Cardiac muscle cell (in vitro differentiated cells and primary cell): Measurements from ENCODE around the gene NUP107. TPM values are rescaled to one million over a fixed set of nuclear protein-coding genes. Genes with fewer than 3 reads are reported as not detected.

ENCODE experiments used
- DNase-seq, 2 donors: peaks; one replicate each; pipeline versions ENCODE4 v3.0.0 to v3.0.0-alpha.2; 2010 to 2017; ENCODE audit warnings: low read depth in 1 of 2, low spot score in 1 of 2
- H3K27ac ChIP-seq: fragments of 200-600 bp; sonication (generic); 2 replicates; pipeline ENCODE4 v1.5.1; 2016
- H3K27me3 ChIP-seq: fragments of 200-600 bp; sonication (generic); 2 replicates; pipeline ENCODE4 v1.6.0; 2016; ENCODE audit warnings: control low read depth
- H3K36me3 ChIP-seq: fragments of 200-600 bp; sonication (generic); 2 replicates; pipeline ENCODE4 v1.5.1; 2016; ENCODE audit warnings: control low read depth
- H3K4me1 ChIP-seq: fragments of 200-600 bp; sonication (generic); 2 replicates; pipeline ENCODE4 v1.8.1; 2017; ENCODE audit warnings: low read depth, mild to moderate bottlenecking, mixed run types
- H3K4me3 ChIP-seq: fragments of 200-600 bp; sonication (generic); 2 replicates; pipeline ENCODE4 v1.5.1; 2016; ENCODE audit warnings: mild to moderate bottlenecking
- H3K9me3 ChIP-seq: fragments of 200-600 bp; sonication (generic); 2 replicates; pipeline ENCODE4 v1.5.1; 2017; ENCODE audit warnings: low read depth, mild to moderate bottlenecking, control low read depth
- polyA plus RNA-seq: library from polyadenylated mRNA; unstranded; fragments of >200 nt; fragmentation: Nextera tagmentation; extraction: Ambion mirVana; gene quantifications from 2 replicates; pipeline ENCODE4 v1.2.1, GENCODE V29; 2016
- total RNA-seq: library from RNA; depleted of rRNA; stranded (reverse); fragments of >200 nt; gene quantifications from 2 replicates; pipeline ENCODE4 v1.2.3, GENCODE V29; 2016
- TF ChIP-seq, protein P1 (sequence below): IDR thresholded peaks from 2 replicates; pipeline ENCODE4 v1.5.1; 2012; ENCODE audit warnings: low read depth, mild to moderate bottlenecking, low read length

The NUP107 gene
- total and polyA plus RNA-seq, 2 experiments from 2014 or later = 33.4 to 53.9 TPM

- Histone ChIP-seq H3K4me3 (no peak overlapping the region), H3K27ac (no peak overlapping the region), H3K36me3 (no peaks in the 10 kb centered on the region), H3K4me1 (no peaks in the 10 kb centered on the region), H3K27me3 (no peaks in the 10 kb centered on the region), H3K9me3 (no peaks in the 10 kb centered on the region)
- TF ChIP-seq, protein P1, sequence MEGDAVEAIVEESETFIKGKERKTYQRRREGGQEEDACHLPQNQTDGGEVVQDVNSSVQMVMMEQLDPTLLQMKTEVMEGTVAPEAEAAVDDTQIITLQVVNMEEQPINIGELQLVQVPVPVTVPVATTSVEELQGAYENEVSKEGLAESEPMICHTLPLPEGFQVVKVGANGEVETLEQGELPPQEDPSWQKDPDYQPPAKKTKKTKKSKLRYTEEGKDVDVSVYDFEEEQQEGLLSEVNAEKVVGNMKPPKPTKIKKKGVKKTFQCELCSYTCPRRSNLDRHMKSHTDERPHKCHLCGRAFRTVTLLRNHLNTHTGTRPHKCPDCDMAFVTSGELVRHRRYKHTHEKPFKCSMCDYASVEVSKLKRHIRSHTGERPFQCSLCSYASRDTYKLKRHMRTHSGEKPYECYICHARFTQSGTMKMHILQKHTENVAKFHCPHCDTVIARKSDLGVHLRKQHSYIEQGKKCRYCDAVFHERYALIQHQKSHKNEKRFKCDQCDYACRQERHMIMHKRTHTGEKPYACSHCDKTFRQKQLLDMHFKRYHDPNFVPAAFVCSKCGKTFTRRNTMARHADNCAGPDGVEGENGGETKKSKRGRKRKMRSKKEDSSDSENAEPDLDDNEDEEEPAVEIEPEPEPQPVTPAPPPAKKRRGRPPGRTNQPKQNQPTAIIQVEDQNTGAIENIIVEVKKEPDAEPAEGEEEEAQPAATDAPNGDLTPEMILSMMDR = no peak
- DNase-seq = no peak
Measured at GRCh38 chr12:68793436-68793835, 106.7 kb downstream of the NUP107 start.

GRCh38 chr12:68793975-68794652 lies 107.3 kb downstream of the NUP107 start:
- DNase-seq = no peak
- TF ChIP-seq, protein P1 = no peak
- H3K4me3 ChIP-seq = no peak overlapping the region
- H3K27ac ChIP-seq = no peak overlapping the region
- H3K36me3 ChIP-seq = no peaks in the 10 kb centered on the region
- no peaks in the 10 kb centered on the region for H3K9me3 ChIP-seq
- H3K27me3 ChIP-seq = no peaks in the 10 kb centered on the region
- no peaks in the 10 kb centered on the region for H3K4me1 ChIP-seq

GRCh38 chr12:68794653-68795251 lies 108.0 kb downstream of the NUP107 start:
- H3K27me3 ChIP-seq = no peaks in the 10 kb centered on the region
- DNase-seq = no peak
- H3K4me3 ChIP-seq = no peak overlapping the region
- no peak overlapping the region for H3K27ac ChIP-seq
- H3K4me1 ChIP-seq = no peaks in the 10 kb centered on the region
- TF ChIP-seq, protein P1 = no peak
- H3K36me3 ChIP-seq = no peaks in the 10 kb centered on the region
- no peaks in the 10 kb centered on the region for H3K9me3 ChIP-seq

Other genes starting within 250 kb of the NUP107 start
- 128 and 148 TPM in 2 replicates for gene RAP1B, start 76.1 kb upstream of the NUP107 start, total RNA-seq
- 79.9 and 96.1 TPM in 2 replicates for gene RAP1B, start 76.1 kb upstream of the NUP107 start, polyA plus RNA-seq
- gene SLC35E3, start 59.2 kb downstream of the NUP107 start, total RNA-seq = 4.8 and 6.9 TPM in 2 replicates
- gene SLC35E3, start 59.2 kb downstream of the NUP107 start, polyA plus RNA-seq = 22.5 and 25.4 TPM in 2 replicates
- 58.3 and 70.3 TPM in 2 replicates for gene MDM2, start 121.2 kb downstream of the NUP107 start, total RNA-seq
- gene MDM2, start 121.2 kb downstream of the NUP107 start, polyA plus RNA-seq = 23.7 and 37.3 TPM in 2 replicates
- 1.7 and 2.0 TPM in 2 replicates for gene CPM, start 246.2 kb downstream of the NUP107 start, total RNA-seq
- 1.5 and 2.2 TPM in 2 replicates for gene CPM, start 246.2 kb downstream of the NUP107 start, polyA plus RNA-seq